Trophoblast cell (in vitro differentiated cells and primary cell): ENCODE measurements around the gene SLC47A2.

Source experiments
- DNase-seq, 2 donors: peaks; one replicate each; pipeline ENCODE4 v3.0.0-alpha.2; 2016
- H2AFZ ChIP-seq: 2 replicates; pipeline ENCODE4 v1.6.1; 2013; ENCODE audit warnings: low read length, moderate library complexity, mild to moderate bottlenecking; ENCODE audit not compliant: insufficient read depth, poor library complexity
- H2AK5ac ChIP-seq: 2 replicates; pipeline ENCODE4 v1.6.1; 2013; ENCODE audit warnings: mild to moderate bottlenecking, low read length
- H2BK120ac ChIP-seq: 2 replicates; pipeline ENCODE4 v1.6.1; 2013; ENCODE audit warnings: low read length, mild to moderate bottlenecking, moderate library complexity; ENCODE audit not compliant: insufficient read depth, poor library complexity
- H2BK12ac ChIP-seq: 2 replicates; pipeline ENCODE4 v1.6.1; 2013; ENCODE audit warnings: mild to moderate bottlenecking, low read length, moderate library complexity
- H2BK5ac ChIP-seq: 2 replicates; pipeline ENCODE4 v1.6.1; 2013; ENCODE audit warnings: low read length, low read depth, moderate library complexity, mild to moderate bottlenecking; ENCODE audit not compliant: poor library complexity
- H3K14ac ChIP-seq: 2 replicates; pipeline ENCODE4 v1.6.1; 2013; ENCODE audit warnings: mild to moderate bottlenecking, low read length
- H3K18ac ChIP-seq: 2 replicates; pipeline ENCODE4 v1.6.1; 2013; ENCODE audit warnings: mild to moderate bottlenecking, low read length
- H3K23ac ChIP-seq: 2 replicates; pipeline ENCODE4 v1.6.1; 2013; ENCODE audit warnings: low read length
- H3K27ac ChIP-seq: 2 replicates; pipeline ENCODE4 v1.5.1; 2013; ENCODE audit warnings: low read depth, mild to moderate bottlenecking, inconsistent platforms, low read length, moderate library complexity
- H3K27me3 ChIP-seq: 2 replicates; pipeline ENCODE4 v1.6.1; 2013; ENCODE audit warnings: inconsistent platforms, mild to moderate bottlenecking, low read length, moderate library complexity; ENCODE audit not compliant: insufficient read depth
- H3K36me3 ChIP-seq, 2 experiments: 1 replicate in 1 of 2; 2 replicates in 1 of 2; pipeline ENCODE4 v1.6.1; 2013; ENCODE audit warnings: low read length in 2 of 2, mild to moderate bottlenecking in 2 of 2, moderate library complexity in 1 of 2; ENCODE audit not compliant: insufficient read depth in 2 of 2, control insufficient read depth in 1 of 2
- H3K4ac ChIP-seq: 2 replicates; pipeline ENCODE4 v1.6.1; 2013; ENCODE audit warnings: low read depth, mild to moderate bottlenecking, low read length, moderate library complexity
- H3K4me1 ChIP-seq, 2 experiments: 1 replicate in 1 of 2; 2 replicates in 1 of 2; pipeline ENCODE4 v1.6.1; 2013; ENCODE audit warnings: low read length in 2 of 2, mild to moderate bottlenecking in 2 of 2, moderate library complexity in 1 of 2; ENCODE audit not compliant: insufficient read depth in 2 of 2, control insufficient read depth in 1 of 2
- H3K4me2 ChIP-seq: 2 replicates; pipeline ENCODE4 v1.6.1; 2013; ENCODE audit warnings: inconsistent platforms, mild to moderate bottlenecking, low read length, moderate library complexity
- H3K4me3 ChIP-seq: 2 replicates; pipeline ENCODE4 v1.5.1; 2013; ENCODE audit warnings: mild to moderate bottlenecking, low read depth, low read length, inconsistent platforms
- H3K79me1 ChIP-seq: one replicate; pipeline ENCODE4 v1.6.1; 2013; ENCODE audit warnings: low read length
- H3K79me2 ChIP-seq: 2 replicates; pipeline ENCODE4 v1.6.1; 2013; ENCODE audit warnings: low read length, mild to moderate bottlenecking; ENCODE audit not compliant: control insufficient read depth, insufficient read depth, poor library complexity
- H3K9ac ChIP-seq: 2 replicates; pipeline ENCODE4 v1.6.1; 2013; ENCODE audit warnings: mild to moderate bottlenecking, low read length
- H3K9me3 ChIP-seq: 2 replicates; pipeline ENCODE4 v1.6.1; 2013; ENCODE audit warnings: low read depth, mild to moderate bottlenecking, control low read depth, inconsistent platforms, low read length; ENCODE audit not compliant: insufficient read depth
- H4K12ac ChIP-seq: 2 replicates; pipeline ENCODE4 v1.6.1; 2013; ENCODE audit warnings: low read depth, mild to moderate bottlenecking, low read length, moderate library complexity
- H4K8ac ChIP-seq: 2 replicates; pipeline ENCODE4 v1.6.1; 2013; ENCODE audit warnings: low read depth, mild to moderate bottlenecking, low read length, moderate library complexity
- H4K91ac ChIP-seq: one replicate; pipeline ENCODE4 v1.6.1; 2013; ENCODE audit warnings: low read depth, mild to moderate bottlenecking, low read length, moderate library complexity
- WGBS: extraction: QIAGEN DNeasy Blood & Tissue Kit; methylation state at CpG from one replicate; pipeline ENCODE4 v1.1.7; 2013; ENCODE audit warnings: missing lambda C conversion rate; ENCODE audit not compliant: insufficient read length, insufficient coverage; ENCODE audit errors: extremely low coverage; 5-methylcytosine and 5-hydroxymethylcytosine counted together

SLC47A2 gene

GRCh38 chr17:19731626-19732025, 15.2 kb upstream of the SLC47A2 start:
- no peak overlapping the region for H2BK12ac ChIP-seq
- no peak overlapping the region for H3K9ac ChIP-seq
- H2BK5ac ChIP-seq = no peak overlapping the region
- H3K18ac ChIP-seq = no peak overlapping the region
- no peak overlapping the region for H3K4ac ChIP-seq
- H4K8ac ChIP-seq = no peak overlapping the region
- no peak overlapping the region for H2AK5ac ChIP-seq
- H3K4me3 ChIP-seq = no peak overlapping the region
- H3K23ac ChIP-seq = no peak overlapping the region
- no peak for DNase-seq
- WGBS = no CpG with 5 or more reads among the region's 11 CpGs
- H3K14ac ChIP-seq = no peak overlapping the region
- H4K12ac ChIP-seq = no peak overlapping the region
- H3K79me1 ChIP-seq = no peaks in the 10 kb centered on the region
- no peak overlapping the region for H3K4me2 ChIP-seq
- H3K9me3 ChIP-seq = no peaks in the 10 kb centered on the region
- H3K36me3 ChIP-seq = no peaks in the 10 kb centered on the region
- H3K27me3 ChIP-seq = no peaks in the 10 kb centered on the region
- no peak overlapping the region for H4K91ac ChIP-seq
- no peaks in the 10 kb centered on the region for H3K79me2 ChIP-seq
- no peak overlapping the region for H2BK120ac ChIP-seq
- H2AFZ ChIP-seq = no peak overlapping the region
- H3K4me1 ChIP-seq = no peaks in the 10 kb centered on the region
- no peak overlapping the region for H3K27ac ChIP-seq

DNA sequence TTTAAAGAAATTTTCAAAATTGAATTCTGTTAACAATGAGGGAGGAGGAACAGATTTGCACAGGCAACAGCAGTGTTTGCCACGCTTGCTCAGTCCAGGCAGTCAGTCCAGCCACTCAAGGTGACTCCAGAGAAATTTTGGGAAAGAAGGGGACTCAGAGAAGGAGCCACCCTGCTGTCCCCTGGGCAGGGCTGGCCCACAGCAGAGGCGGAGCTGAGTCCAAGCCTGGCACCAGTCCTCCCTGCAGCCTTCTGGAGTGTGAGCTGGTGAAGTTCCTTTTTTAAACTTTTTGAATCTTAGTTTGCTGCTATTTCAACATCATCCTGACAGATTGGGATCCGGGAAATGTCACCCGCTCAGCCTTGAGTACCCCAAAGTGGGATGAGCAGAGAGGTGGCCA, 14.5 kb upstream of the SLC47A2 start:
- Histone ChIP-seq H3K79me1 (no peaks in the 10 kb centered on the region), H3K27me3 (no peaks in the 10 kb centered on the region), H3K4me1 (no peaks in the 10 kb centered on the region), H3K18ac (no peak overlapping the region), H3K4me2 (no peak overlapping the region), H3K9ac (no peak overlapping the region), H3K36me3 (no peaks in the 10 kb centered on the region), H3K27ac (no peak overlapping the region), H3K23ac (no peak overlapping the region), H3K79me2 (no peaks in the 10 kb centered on the region), H4K91ac (no peak overlapping the region), H4K8ac (no peak overlapping the region), H2AFZ (no peak overlapping the region), H4K12ac (no peak overlapping the region), H2AK5ac (no peak overlapping the region), H3K4me3 (no peak overlapping the region), H3K14ac (no peak overlapping the region), H2BK5ac (no peak overlapping the region), H2BK120ac (no peak overlapping the region), H3K9me3 (no peaks in the 10 kb centered on the region), H3K4ac (no peak overlapping the region), H2BK12ac (no peak overlapping the region)
- WGBS = no CpG with 5 or more reads among the region's 4 CpGs
- no peak for DNase-seq

- no peak overlapping the region for H2BK120ac ChIP-seq
- no peak overlapping the region for H3K9ac ChIP-seq
- no peak overlapping the region for H3K27ac ChIP-seq
- H3K36me3 ChIP-seq = no peaks in the 10 kb centered on the region
- WGBS = no CpG with 5 or more reads among the region's 6 CpGs
- no peak overlapping the region for H3K18ac ChIP-seq
- H2BK5ac ChIP-seq = no peak overlapping the region
- H3K79me1 ChIP-seq = no peaks in the 10 kb centered on the region
- no peak overlapping the region for H4K12ac ChIP-seq
- no peaks in the 10 kb centered on the region for H3K4me1 ChIP-seq
- H2AFZ ChIP-seq = no peak overlapping the region
- no peak overlapping the region for H2AK5ac ChIP-seq
- H3K4me2 ChIP-seq = no peak overlapping the region
- peaks cover 2% of the 10 kb centered on the region for H3K9me3 ChIP-seq
- H3K23ac ChIP-seq = no peak overlapping the region
- H3K4me3 ChIP-seq = no peak overlapping the region
- H4K91ac ChIP-seq = no peak overlapping the region
- peak; percentile 53 to 82 for DNase-seq
- H3K27me3 ChIP-seq = no peaks in the 10 kb centered on the region
- no peak overlapping the region for H3K14ac ChIP-seq
- no peaks in the 10 kb centered on the region for H3K79me2 ChIP-seq
- H4K8ac ChIP-seq = no peak overlapping the region
- no peak overlapping the region for H2BK12ac ChIP-seq
- H3K4ac ChIP-seq = no peak overlapping the region
Measured at GRCh38 chr17:19729900-19730299, 13.5 kb upstream of the SLC47A2 start.

GRCh38 chr17:19728084-19728495, 11.7 kb upstream of the SLC47A2 start:
- Histone ChIP-seq H3K36me3 (no peaks in the 10 kb centered on the region), H3K18ac (no peak overlapping the region), H4K12ac (no peak overlapping the region), H3K4me2 (no peak overlapping the region), H2AFZ (no peak overlapping the region), H4K8ac (no peak overlapping the region), H3K14ac (no peak overlapping the region), H2BK5ac (no peak overlapping the region), H3K9me3 (peaks cover 2% of the 10 kb centered on the region), H3K79me1 (no peaks in the 10 kb centered on the region), H3K23ac (no peak overlapping the region), H2BK120ac (no peak overlapping the region), H4K91ac (no peak overlapping the region), H3K79me2 (no peaks in the 10 kb centered on the region), H3K4me1 (no peaks in the 10 kb centered on the region), H3K9ac (no peak overlapping the region), H3K27me3 (no peaks in the 10 kb centered on the region), H3K27ac (no peak overlapping the region), H3K4me3 (no peak overlapping the region), H2AK5ac (no peak overlapping the region), H2BK12ac (no peak overlapping the region), H3K4ac (no peak overlapping the region)
- peak in 1 of 2 donors; percentile 51 for DNase-seq
- no CpG with 5 or more reads among the region's 7 CpGs for WGBS
